HEK293 (cell line): ENCODE measurements around the gene UROC1.

ENCODE experiments used
- KLF16 ChIP-seq: fragments of 450-650 bp; formaldehyde crosslinking; IDR thresholded peaks from 2 replicates; pipeline ENCODE4 v1.5.1; 2017; ENCODE audit warnings: missing biosample characterization, missing genetic modification characterization
- TF ChIP-seq, protein P1 (sequence below): fragments of 450-650 bp; formaldehyde crosslinking; IDR thresholded peaks from 2 replicates; pipeline ENCODE4 v1.5.1; 2016; ENCODE audit warnings: missing biosample characterization, missing genetic modification characterization
- TF ChIP-seq, protein P2 (sequence below): fragments of 450-650 bp; formaldehyde crosslinking; IDR thresholded peaks from 2 replicates; pipeline ENCODE4 v1.5.1; 2016; ENCODE audit warnings: missing biosample characterization, missing genetic modification characterization
- TF ChIP-seq, protein P3 (sequence below): fragments of 450-650 bp; formaldehyde crosslinking; IDR thresholded peaks from 2 replicates; pipeline ENCODE4 v1.5.1; 2016; ENCODE audit warnings: missing biosample characterization, missing genetic modification characterization
- TF ChIP-seq, protein P4 (sequence below): fragments of 450-650 bp; IDR thresholded peaks from 2 replicates; pipeline ENCODE4 v1.5.1; 2018; ENCODE audit warnings: missing biosample characterization, missing genetic modification characterization

GRCh38 chr3:126448136-126448892 lies 69.3 kb downstream of the UROC1 start:
- TF ChIP-seq, protein P1, sequence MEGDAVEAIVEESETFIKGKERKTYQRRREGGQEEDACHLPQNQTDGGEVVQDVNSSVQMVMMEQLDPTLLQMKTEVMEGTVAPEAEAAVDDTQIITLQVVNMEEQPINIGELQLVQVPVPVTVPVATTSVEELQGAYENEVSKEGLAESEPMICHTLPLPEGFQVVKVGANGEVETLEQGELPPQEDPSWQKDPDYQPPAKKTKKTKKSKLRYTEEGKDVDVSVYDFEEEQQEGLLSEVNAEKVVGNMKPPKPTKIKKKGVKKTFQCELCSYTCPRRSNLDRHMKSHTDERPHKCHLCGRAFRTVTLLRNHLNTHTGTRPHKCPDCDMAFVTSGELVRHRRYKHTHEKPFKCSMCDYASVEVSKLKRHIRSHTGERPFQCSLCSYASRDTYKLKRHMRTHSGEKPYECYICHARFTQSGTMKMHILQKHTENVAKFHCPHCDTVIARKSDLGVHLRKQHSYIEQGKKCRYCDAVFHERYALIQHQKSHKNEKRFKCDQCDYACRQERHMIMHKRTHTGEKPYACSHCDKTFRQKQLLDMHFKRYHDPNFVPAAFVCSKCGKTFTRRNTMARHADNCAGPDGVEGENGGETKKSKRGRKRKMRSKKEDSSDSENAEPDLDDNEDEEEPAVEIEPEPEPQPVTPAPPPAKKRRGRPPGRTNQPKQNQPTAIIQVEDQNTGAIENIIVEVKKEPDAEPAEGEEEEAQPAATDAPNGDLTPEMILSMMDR (tag by site-specific recombination), result no peak
- no peak for TF ChIP-seq KLF16
- TF ChIP-seq, protein P2, sequence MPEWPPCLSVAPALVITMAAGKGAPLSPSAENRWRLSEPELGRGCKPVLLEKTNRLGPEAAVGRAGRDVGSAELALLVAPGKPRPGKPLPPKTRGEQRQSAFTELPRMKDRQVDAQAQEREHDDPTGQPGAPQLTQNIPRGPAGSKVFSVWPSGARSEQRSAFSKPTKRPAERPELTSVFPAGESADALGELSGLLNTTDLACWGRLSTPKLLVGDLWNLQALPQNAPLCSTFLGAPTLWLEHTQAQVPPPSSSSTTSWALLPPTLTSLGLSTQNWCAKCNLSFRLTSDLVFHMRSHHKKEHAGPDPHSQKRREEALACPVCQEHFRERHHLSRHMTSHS (tag by site-specific recombination), result no peak
- TF ChIP-seq, protein P3, sequence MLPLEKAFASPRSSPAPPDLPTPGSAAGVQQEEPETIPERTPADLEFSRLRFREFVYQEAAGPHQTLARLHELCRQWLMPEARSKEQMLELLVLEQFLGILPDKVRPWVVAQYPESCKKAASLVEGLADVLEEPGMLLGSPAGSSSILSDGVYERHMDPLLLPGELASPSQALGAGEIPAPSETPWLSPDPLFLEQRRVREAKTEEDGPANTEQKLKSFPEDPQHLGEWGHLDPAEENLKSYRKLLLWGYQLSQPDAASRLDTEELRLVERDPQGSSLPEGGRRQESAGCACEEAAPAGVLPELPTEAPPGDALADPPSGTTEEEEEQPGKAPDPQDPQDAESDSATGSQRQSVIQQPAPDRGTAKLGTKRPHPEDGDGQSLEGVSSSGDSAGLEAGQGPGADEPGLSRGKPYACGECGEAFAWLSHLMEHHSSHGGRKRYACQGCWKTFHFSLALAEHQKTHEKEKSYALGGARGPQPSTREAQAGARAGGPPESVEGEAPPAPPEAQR (tag by site-specific recombination), result no peak
- TF ChIP-seq, protein P4, sequence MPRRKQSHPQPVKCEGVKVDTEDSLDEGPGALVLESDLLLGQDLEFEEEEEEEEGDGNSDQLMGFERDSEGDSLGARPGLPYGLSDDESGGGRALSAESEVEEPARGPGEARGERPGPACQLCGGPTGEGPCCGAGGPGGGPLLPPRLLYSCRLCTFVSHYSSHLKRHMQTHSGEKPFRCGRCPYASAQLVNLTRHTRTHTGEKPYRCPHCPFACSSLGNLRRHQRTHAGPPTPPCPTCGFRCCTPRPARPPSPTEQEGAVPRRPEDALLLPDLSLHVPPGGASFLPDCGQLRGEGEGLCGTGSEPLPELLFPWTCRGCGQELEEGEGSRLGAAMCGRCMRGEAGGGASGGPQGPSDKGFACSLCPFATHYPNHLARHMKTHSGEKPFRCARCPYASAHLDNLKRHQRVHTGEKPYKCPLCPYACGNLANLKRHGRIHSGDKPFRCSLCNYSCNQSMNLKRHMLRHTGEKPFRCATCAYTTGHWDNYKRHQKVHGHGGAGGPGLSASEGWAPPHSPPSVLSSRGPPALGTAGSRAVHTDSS (tag by site-specific recombination), result no peak
